PC-3 (cell line): ENCODE results near the gene MPV17L2.

Experiments
- EZH2 ChIP-seq: fragments of 300-600 bp; sonication (generic); IDR thresholded peaks from one replicate; pipeline ENCODE4 v1.6.1; 2017; ENCODE audit warnings: antibody characterized with exemption, mild to moderate bottlenecking, low read length; ENCODE audit not compliant: unreplicated experiment
- EZH2phosphoT487 ChIP-seq: fragments of 300-600 bp; sonication (generic); IDR thresholded peaks from 2 replicates; pipeline ENCODE4 v1.6.1; 2018; ENCODE audit warnings: mild to moderate bottlenecking, antibody characterized with exemption, low read length, borderline replicate concordance
- TF ChIP-seq, protein P1 (sequence below): fragments of 300-600 bp; sonication (generic); conservative IDR thresholded peaks from 2 replicates; pipeline ENCODE4 v1.5.1; 2017; ENCODE audit warnings: antibody characterized with exemption, low read depth, mild to moderate bottlenecking, low read length

DNA sequence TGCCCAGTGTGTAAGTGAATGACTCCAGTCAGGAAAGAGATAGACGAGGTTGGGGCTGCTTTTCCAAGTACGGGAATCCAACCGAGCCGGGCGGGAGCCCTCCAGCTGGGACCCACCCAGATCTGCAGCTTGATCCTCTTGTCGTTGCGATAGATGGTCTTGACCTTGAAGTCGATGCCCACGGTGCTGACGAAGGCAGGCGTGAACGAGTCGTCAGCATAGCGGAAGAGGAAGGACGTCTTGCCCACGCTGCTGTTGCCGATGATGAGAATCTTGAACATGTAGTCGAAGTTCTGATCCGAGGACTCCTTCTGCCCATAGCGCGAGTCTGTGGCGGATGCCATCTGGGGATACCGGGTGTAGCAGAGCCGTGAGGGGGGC, 9.4 kb downstream of the MPV17L2 start:
- TF ChIP-seq, protein P1, sequence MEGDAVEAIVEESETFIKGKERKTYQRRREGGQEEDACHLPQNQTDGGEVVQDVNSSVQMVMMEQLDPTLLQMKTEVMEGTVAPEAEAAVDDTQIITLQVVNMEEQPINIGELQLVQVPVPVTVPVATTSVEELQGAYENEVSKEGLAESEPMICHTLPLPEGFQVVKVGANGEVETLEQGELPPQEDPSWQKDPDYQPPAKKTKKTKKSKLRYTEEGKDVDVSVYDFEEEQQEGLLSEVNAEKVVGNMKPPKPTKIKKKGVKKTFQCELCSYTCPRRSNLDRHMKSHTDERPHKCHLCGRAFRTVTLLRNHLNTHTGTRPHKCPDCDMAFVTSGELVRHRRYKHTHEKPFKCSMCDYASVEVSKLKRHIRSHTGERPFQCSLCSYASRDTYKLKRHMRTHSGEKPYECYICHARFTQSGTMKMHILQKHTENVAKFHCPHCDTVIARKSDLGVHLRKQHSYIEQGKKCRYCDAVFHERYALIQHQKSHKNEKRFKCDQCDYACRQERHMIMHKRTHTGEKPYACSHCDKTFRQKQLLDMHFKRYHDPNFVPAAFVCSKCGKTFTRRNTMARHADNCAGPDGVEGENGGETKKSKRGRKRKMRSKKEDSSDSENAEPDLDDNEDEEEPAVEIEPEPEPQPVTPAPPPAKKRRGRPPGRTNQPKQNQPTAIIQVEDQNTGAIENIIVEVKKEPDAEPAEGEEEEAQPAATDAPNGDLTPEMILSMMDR: no peak
- TF ChIP-seq EZH2: no peak
- no peak for TF ChIP-seq EZH2phosphoT487
